GM19468 (cell line): ENCODE results near the gene VCL.

ENCODE experiments used
- ATAC-seq: cut with Tn5 transposase; IDR thresholded peaks from one replicate; pipeline ENCODE4 v1.9.1; 2021; ENCODE audit warnings: mild to moderate bottlenecking, moderate library complexity, moderate number of reproducible peaks; ENCODE audit not compliant: unreplicated experiment; ENCODE audit errors: extremely low read depth

VCL gene

GRCh38 chr10:74096777-74097176 lies 98.9 kb downstream of the VCL start:
- ATAC-seq = peak; percentile 83

DNA sequence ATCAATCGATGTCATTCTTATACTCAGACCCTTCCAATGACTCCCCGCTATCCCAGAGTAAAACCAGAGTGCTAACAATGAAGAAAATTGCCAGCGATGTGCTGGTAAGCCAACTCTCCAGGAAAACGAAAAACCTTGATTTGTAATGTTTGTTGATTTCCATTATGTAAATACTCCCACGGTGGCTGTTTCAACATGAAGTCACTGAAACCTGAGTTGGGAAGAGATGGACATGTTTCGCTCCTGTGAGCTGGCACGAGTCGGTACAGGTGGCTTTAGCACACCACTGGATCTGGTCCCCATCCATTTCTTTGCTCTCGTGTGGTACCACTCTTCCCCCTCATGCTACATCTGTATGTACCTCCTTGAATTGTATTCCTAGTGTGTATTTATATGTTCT lies 99.9 kb downstream of the VCL start:
- ATAC-seq = no peak

- ATAC-seq = no peak
Measured at GRCh38 chr10:74099420-74099819, 101.5 kb downstream of the VCL start.

DNA sequence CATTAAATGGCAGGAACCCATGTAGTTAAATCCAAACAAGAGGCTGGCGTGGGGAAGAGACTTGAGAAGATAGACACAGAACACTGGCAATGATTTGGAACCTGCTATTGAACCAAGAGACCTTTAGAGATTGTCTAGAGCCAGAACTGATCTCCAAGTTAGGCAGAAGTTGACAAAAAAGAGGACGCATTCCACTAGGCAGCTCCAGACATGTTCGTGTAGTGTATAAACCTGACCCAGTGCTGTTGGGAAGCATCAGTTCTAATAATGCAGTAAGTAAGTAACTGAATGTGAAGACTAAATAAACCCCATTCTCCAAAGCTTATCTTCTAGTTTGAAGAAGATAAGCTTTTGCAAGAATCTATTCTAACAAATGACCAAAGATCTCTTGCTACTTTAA lies 101.9 kb downstream of the VCL start:
- no peak for ATAC-seq

DNA sequence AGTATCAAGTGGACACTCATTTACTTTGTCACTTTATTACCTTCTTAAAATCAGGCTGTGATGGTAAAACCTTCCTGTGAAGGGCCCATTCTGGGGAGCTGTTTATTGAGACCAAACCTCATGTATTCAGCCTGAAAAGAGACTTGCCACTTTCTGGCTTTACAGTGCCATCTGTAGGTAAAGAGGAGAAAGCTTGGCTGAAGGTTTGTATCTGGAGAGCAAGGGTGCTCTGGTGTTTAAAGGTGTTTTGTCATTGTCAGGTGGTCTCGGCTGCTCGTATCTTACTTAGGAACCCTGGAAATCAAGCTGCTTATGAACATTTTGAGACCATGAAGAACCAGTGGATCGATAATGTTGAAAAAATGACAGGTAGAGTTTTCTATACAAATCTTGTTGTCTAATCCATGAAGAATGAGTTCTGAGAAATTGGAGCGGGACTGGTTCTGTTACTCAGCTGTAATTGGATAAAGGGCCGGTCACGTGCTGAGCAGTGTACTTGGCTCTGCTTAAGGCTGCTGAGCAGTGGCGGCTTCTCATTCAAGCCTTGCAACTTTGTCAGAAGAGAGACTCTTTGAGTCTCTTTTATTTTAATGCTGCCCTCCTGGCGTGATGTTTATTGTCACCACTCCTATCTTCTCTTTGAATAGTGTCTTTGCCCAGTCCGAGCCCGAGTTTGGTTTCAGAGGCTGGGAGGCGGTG lies 105.8 kb downstream of the VCL start:
- ATAC-seq = no peak

DNA sequence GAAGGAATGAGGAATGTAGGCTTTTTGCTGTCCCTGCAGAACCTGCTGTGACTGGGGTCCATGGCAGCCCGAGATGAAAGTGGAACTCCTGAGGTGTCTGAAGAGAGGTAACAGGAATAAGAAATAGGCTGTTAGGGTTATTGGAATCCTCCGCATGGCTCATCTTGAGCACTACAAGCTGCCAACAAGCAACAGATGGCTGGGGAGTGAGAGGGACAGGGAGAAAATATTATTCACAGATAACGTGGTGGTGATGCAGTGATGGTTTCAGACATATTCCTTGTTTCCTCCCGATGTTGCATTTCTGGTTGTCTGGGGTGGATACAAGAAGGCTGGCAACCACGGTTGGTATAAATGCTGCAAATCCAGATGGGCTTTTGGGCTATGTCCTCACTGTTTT lies 106.6 kb downstream of the VCL start:
- ATAC-seq = no peak

DNA sequence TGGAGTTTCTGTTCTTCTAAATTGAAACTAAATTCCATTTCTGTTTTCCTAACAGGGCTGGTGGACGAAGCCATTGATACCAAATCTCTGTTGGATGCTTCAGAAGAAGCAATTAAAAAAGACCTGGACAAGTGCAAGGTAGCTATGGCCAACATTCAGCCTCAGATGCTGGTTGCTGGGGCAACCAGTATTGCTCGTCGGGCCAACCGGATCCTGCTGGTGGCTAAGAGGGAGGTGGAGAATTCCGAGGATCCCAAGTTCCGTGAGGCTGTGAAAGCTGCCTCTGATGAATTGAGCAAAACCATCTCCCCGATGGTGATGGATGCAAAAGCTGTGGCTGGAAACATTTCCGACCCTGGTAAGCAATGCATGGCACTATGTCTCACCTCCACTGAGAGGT lies 107.1 kb downstream of the VCL start:
- no peak for ATAC-seq

- no peak for ATAC-seq
Measured at GRCh38 chr10:74107391-74107790, 109.5 kb downstream of the VCL start.

GRCh38 chr10:74109452-74109851 lies 111.5 kb downstream of the VCL start:
- ATAC-seq = no peak

- no peak for ATAC-seq
Measured at GRCh38 chr10:74110120-74110519, 112.2 kb downstream of the VCL start.

DNA sequence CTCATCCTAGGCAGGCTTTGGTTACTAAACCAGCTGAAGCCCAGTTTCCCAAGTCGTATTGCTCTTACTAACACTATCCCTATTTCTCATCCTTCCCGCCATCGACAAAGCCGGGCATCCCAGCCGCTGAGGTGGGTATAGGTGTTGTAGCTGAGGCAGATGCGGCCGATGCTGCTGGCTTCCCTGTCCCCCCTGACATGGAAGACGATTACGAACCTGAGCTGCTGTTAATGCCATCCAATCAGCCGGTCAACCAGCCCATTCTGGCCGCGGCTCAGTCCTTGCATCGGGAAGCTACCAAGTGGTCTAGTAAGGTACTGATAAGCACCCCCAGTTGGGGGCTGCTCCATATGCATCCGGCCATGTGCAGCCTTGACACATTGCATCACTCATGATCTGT lies 113.9 kb downstream of the VCL start:
- ATAC-seq = no peak

GRCh38 chr10:74113546-74113945 lies 115.6 kb downstream of the VCL start:
- ATAC-seq = no peak

- no peak for ATAC-seq
Measured at GRCh38 chr10:74114041-74114448, 116.1 kb downstream of the VCL start.

GRCh38 chr10:74117738-74118137 lies 119.8 kb downstream of the VCL start:
- no peak for ATAC-seq

- ATAC-seq = no peak
Measured at GRCh38 chr10:74118804-74119203, 120.9 kb downstream of the VCL start.

- ATAC-seq = no peak
Measured at GRCh38 chr10:74120911-74121310, 123.0 kb downstream of the VCL start.

GRCh38 chr10:74121368-74121767 lies 123.5 kb downstream of the VCL start:
- no peak for ATAC-seq

- ATAC-seq = no peak
Measured at GRCh38 chr10:74122060-74122459, 124.1 kb downstream of the VCL start.

GRCh38 chr10:74123081-74123480 lies 125.2 kb downstream of the VCL start:
- no peak for ATAC-seq

GRCh38 chr10:74133923-74134820 lies 136.3 kb downstream of the VCL start:
- no peak for ATAC-seq

GRCh38 chr10:74135452-74135851 lies 137.5 kb downstream of the VCL start:
- ATAC-seq = no peak

DNA sequence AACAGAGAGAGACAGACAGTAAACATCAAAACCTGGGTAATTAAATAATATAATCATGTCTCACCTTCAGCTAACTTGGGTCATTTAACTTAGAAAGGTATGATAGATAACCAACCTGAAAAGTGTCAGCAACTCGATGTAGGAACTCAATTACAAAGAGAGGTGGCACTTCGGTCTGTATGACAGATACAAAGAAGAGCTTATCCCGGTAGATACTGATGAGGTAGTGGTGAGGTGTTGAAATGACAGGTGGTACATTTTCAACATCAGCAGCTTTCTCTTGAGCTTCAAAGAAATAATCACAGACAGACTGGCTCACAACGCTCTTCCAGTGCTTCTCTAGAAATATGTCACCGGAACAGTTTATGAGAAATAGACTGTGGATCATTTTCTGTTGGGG lies 140.1 kb downstream of the VCL start:
- no peak for ATAC-seq
